ENCODE measurements around the gene TSPEAR. TPM values are rescaled to one million over a fixed set of nuclear protein-coding genes. Genes with fewer than 3 reads are reported as not detected.

The TSPEAR gene
- total RNA-seq, 1 experiment from 2014 or later = not detected

DNA sequence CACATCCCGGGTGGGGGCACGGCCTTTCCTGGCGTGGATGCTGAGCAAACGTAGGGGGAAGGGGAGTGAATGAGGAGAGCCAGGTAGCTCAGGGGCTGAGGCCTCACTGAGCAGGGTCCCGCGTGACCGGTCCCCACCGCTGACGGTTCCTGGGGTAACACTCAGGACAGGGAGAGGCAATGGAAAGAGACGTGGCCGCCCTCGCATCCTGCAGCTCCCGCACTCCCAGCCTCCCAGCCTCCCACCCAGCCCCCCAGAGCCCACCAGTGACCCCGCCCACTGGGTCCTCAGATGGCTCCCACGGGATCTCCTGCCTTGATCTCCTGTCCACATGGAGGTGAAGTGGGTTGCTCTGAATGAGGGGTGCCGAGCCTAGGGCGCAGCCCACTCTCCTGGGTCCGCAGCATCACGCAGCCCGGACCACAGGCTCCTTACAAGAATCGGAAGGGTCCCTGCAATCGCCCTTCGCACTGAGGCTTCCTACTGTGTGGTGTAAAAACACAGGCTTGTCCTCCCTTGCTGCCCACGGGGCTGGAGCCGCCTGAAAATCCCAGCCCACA, 2.4 kb downstream of the TSPEAR start:
- Histone ChIP-seq H3K4me1 (ENCODE audit: control insufficient read depth, insufficient read depth, low read length) (no peaks in the 10 kb centered on the region; the same call in none of the 2 replicates), H3K4me3 (ENCODE audit: low read depth in 2 of 2, low read length in 2 of 2) (no peak overlapping the region), H3K36me3 (ENCODE audit: control insufficient read depth, insufficient read depth, low read length) (no peaks in the 10 kb centered on the region), H3K27ac (ENCODE audit: low read length) (no peak overlapping the region), H3K27me3 (ENCODE audit: control insufficient read depth, insufficient read depth, low read length) (no peaks in the 10 kb centered on the region), H3K9me3 (ENCODE audit: control insufficient read depth, insufficient read depth, low read depth, low read length) (no peaks in the 10 kb centered on the region)
- BruUV-seq (replicated peaks) = no TSS peak
- POLR2A ChIA-PET = interaction anchor here (0.6 kb wide), 1 partner anchor 165 kb away, joined by 3 read pairs; the partner anchor contains the start of gene PTTG1IP
- ATAC-seq (no peak), DNase-seq (ENCODE audit: low read depth, low spot score) (no peak)
- in situ Hi-C loops (cut with HindIII; ENCODE audit: low pct_unique_long_range_greater_than_20kb, low sequenced_read_pairs) (no loop called here), intact Hi-C loops (cut with micrococcal nuclease; ENCODE audit: unreplicated experiment) (no loop called here)
- TF ChIP-seq TCF7L2 (IDR thresholded peaks at IDR 0.05; ENCODE audit: low read depth, low read length) = no peak
- no peak for TF ChIP-seq POLR2AphosphoS5 (IDR thresholded peaks at IDR 0.05; ENCODE audit: low read depth, low read length)
- no peak for TF ChIP-seq REST (IDR thresholded peaks at IDR 0.05; ENCODE audit: insufficient read depth in 1 of 2, low read depth in 2 of 2, low read length in 1 of 2)
- TF ChIP-seq, protein P1, sequence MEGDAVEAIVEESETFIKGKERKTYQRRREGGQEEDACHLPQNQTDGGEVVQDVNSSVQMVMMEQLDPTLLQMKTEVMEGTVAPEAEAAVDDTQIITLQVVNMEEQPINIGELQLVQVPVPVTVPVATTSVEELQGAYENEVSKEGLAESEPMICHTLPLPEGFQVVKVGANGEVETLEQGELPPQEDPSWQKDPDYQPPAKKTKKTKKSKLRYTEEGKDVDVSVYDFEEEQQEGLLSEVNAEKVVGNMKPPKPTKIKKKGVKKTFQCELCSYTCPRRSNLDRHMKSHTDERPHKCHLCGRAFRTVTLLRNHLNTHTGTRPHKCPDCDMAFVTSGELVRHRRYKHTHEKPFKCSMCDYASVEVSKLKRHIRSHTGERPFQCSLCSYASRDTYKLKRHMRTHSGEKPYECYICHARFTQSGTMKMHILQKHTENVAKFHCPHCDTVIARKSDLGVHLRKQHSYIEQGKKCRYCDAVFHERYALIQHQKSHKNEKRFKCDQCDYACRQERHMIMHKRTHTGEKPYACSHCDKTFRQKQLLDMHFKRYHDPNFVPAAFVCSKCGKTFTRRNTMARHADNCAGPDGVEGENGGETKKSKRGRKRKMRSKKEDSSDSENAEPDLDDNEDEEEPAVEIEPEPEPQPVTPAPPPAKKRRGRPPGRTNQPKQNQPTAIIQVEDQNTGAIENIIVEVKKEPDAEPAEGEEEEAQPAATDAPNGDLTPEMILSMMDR (IDR thresholded peaks at IDR 0.05) = no peak
- TF ChIP-seq SIN3A (IDR thresholded peaks at IDR 0.05; ENCODE audit: borderline replicate concordance, insufficient read depth, low read depth, low read length) = no peak
- CTCF ChIA-PET = no interaction called here

DNA sequence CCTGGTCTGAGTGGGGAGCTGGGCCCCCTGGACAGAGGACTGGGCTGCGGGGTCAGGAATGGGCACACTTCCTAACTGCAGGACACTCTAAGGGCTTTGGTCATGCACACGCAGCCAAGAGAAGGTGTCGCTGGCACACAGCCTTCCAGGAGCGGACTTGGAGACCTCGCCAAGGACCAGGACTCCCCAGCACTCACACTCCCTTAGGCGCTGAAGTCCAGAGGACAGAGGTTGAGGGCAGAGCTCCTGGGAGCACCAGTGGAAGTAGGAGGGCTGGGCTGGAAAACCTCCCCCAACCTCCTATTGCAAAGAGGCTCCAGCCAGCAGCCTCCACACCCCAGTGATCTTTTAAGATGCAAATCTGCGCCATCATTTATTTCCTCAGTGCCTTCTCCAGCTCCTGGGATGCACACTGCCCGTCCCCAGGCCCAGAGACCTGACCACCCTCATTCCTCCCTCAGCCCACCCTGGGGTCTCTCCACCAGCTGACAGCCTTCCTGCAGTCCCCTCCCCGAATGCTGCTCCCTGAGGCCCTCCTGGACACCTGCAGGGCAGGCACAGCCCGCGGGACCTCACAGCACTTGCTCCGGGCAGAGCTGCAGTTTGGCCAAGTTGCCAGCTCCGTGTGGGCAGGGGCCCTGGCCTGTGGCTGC, 3.0 kb downstream of the TSPEAR start:
- no TSS peak for BruUV-seq (replicated peaks)
- in situ Hi-C loops (cut with HindIII; ENCODE audit: low pct_unique_long_range_greater_than_20kb, low sequenced_read_pairs) = no loop called here
- POLR2A ChIA-PET = no interaction called here

More for the DNA sequence above, 3.0 kb downstream of the TSPEAR start:
- no peak for TF ChIP-seq POLR2AphosphoS5 (IDR thresholded peaks at IDR 0.05; ENCODE audit: low read depth, low read length)
- no peak for TF ChIP-seq SIN3A (IDR thresholded peaks at IDR 0.05; ENCODE audit: borderline replicate concordance, insufficient read depth, low read depth, low read length)
- no peak for TF ChIP-seq TCF7L2 (IDR thresholded peaks at IDR 0.05; ENCODE audit: low read depth, low read length)
- TF ChIP-seq, protein P1 (IDR thresholded peaks at IDR 0.05) = no peak
- TF ChIP-seq REST (IDR thresholded peaks at IDR 0.05; ENCODE audit: insufficient read depth in 1 of 2, low read depth in 2 of 2, low read length in 1 of 2) = no peak
- Histone ChIP-seq H3K4me1 (ENCODE audit: control insufficient read depth, insufficient read depth, low read length) (no peaks in the 10 kb centered on the region; the same call in none of the 2 replicates), H3K27me3 (ENCODE audit: control insufficient read depth, insufficient read depth, low read length) (no peaks in the 10 kb centered on the region), H3K27ac (ENCODE audit: low read length) (no peak overlapping the region), H3K36me3 (ENCODE audit: control insufficient read depth, insufficient read depth, low read length) (no peaks in the 10 kb centered on the region), H3K4me3 (ENCODE audit: low read depth in 2 of 2, low read length in 2 of 2) (no peak overlapping the region), H3K9me3 (ENCODE audit: control insufficient read depth, insufficient read depth, low read depth, low read length) (no peaks in the 10 kb centered on the region)
- intact Hi-C loops (cut with micrococcal nuclease; ENCODE audit: unreplicated experiment) = no loop called here
- ATAC-seq (peak; percentile 56), DNase-seq (ENCODE audit: low read depth, low spot score) (no peak)
- CTCF ChIA-PET = no interaction called here
